PC-3 (cell line): ENCODE measurements around the gene TMEM168. TPM values are rescaled to one million over a fixed set of nuclear protein-coding genes. Genes with fewer than 3 reads are reported as not detected.
"Not testable (repeated sequence)": the region's sequence is repeated elsewhere in the genome, so short reads cannot be mapped to it uniquely, and the experiment has no call there.

Experiments
- ATAC-seq: fragments of 200-7000 bp; cut with Tn5 transposase; 2 replicates; pipeline ENCODE4 v1.9.1; 2020; ENCODE audit warnings: mild to moderate bottlenecking, moderate library complexity
- BruUV-seq: library from RNA; stranded (reverse); fragments of 400-500 nt; replicated peaks from 2 replicates; lab custom pipeline; 2021; lab: Mats Ljungman, UMichigan
- CTCF ChIA-PET: fragments of 300-600 bp; sonication (Branson Sonifier 250); formaldehyde crosslinking; loops from one replicate; lab custom pipeline; 2022; ENCODE audit warnings: antibody characterized with exemption; lab: Charles Lee
- POLR2A ChIA-PET: fragments of 300-600 bp; sonication (Branson Sonifier 250); formaldehyde crosslinking; loops from one replicate; lab custom pipeline; 2022; ENCODE audit warnings: antibody characterized with exemption; ENCODE audit not compliant: unreplicated experiment; lab: Charles Lee
- DNase-seq: peaks from one replicate; pipeline ENCODE4 v3.0.0-alpha.2; 2015
- H2AFZ ChIP-seq: fragments of 300-600 bp; sonication (generic); 2 replicates; pipeline ENCODE4 v1.6.0; 2016; ENCODE audit warnings: antibody characterized with exemption, low read length
- H3F3A ChIP-seq: fragments of 300-600 bp; sonication (generic); one replicate; pipeline ENCODE4 v1.6.0; 2017; ENCODE audit warnings: antibody characterized with exemption, low read length, control low read depth, mild to moderate bottlenecking; ENCODE audit not compliant: unreplicated experiment
- H3K27ac ChIP-seq: fragments of 300-600 bp; sonication (generic); 2 replicates; pipeline ENCODE4 v1.5.1; 2016; ENCODE audit warnings: mild to moderate bottlenecking, low read length
- H3K27me3 ChIP-seq: fragments of 300-600 bp; sonication (generic); 2 replicates; pipeline ENCODE4 v1.6.1; 2016; ENCODE audit warnings: low read length, mixed read lengths
- H3K36me3 ChIP-seq: fragments of 300-600 bp; sonication (generic); 2 replicates; pipeline ENCODE4 v1.6.1; 2016; ENCODE audit warnings: low read depth, mixed run types, low read length, mixed read lengths
- H3K4me1 ChIP-seq: fragments of 300-600 bp; sonication (generic); 2 replicates; pipeline ENCODE4 v1.5.1; 2016; ENCODE audit warnings: low read length; ENCODE audit not compliant: insufficient read depth
- H3K4me2 ChIP-seq: fragments of 300-600 bp; sonication (generic); 2 replicates; pipeline ENCODE4 v1.6.0; 2016; ENCODE audit warnings: low read length
- H3K4me3 ChIP-seq: fragments of 300-600 bp; sonication (generic); 2 replicates; pipeline ENCODE4 v1.5.1; 2016; ENCODE audit warnings: mild to moderate bottlenecking, low read length, mixed read lengths
- H3K79me2 ChIP-seq: fragments of 300-600 bp; sonication (generic); 2 replicates; pipeline ENCODE4 v1.6.1; 2017; ENCODE audit warnings: low read length, mixed read lengths
- H3K9ac ChIP-seq: fragments of 300-600 bp; sonication (generic); 2 replicates; pipeline ENCODE4 v1.6.0; 2016; ENCODE audit warnings: mild to moderate bottlenecking, low read length
- H3K9me2 ChIP-seq: fragments of 300-600 bp; sonication (generic); replicated peaks from 2 replicates; pipeline ENCODE4 v1.6.1; 2016; ENCODE audit warnings: mixed run types, low read length, mixed read lengths
- H3K9me3 ChIP-seq: fragments of 300-600 bp; sonication (generic); 2 replicates; pipeline ENCODE4 v1.6.1; 2016; ENCODE audit warnings: low read length, mixed read lengths
- H4K20me1 ChIP-seq: fragments of 300-600 bp; sonication (generic); 2 replicates; pipeline ENCODE4 v1.6.1; 2016; ENCODE audit warnings: low read length, mixed read lengths
- EZH2 ChIP-seq: fragments of 300-600 bp; sonication (generic); IDR thresholded peaks from one replicate; pipeline ENCODE4 v1.6.1; 2017; ENCODE audit warnings: antibody characterized with exemption, mild to moderate bottlenecking, low read length; ENCODE audit not compliant: unreplicated experiment
- EZH2phosphoT487 ChIP-seq: fragments of 300-600 bp; sonication (generic); IDR thresholded peaks from 2 replicates; pipeline ENCODE4 v1.6.1; 2018; ENCODE audit warnings: mild to moderate bottlenecking, antibody characterized with exemption, low read length, borderline replicate concordance
- intact Hi-C: fragments of 100-400 bp; cut with micrococcal nuclease; formaldehyde crosslinking; loops from 2 replicates; pipeline ENCODE4 v1.9.0; 2023
- total RNA-seq: library from RNA; depleted of rRNA; stranded (reverse); fragments of >200 nt; gene quantifications from 2 replicates; pipeline ENCODE4 v1.2.3, GENCODE V29; 2014
- TF ChIP-seq, protein P1 (sequence below): fragments of 300-600 bp; sonication (generic); conservative IDR thresholded peaks from 2 replicates; pipeline ENCODE4 v1.5.1; 2017; ENCODE audit warnings: antibody characterized with exemption, low read depth, mild to moderate bottlenecking, low read length

Gene TMEM168
- total RNA-seq, 1 experiment from 2014 or later = 19.8 TPM

DNA sequence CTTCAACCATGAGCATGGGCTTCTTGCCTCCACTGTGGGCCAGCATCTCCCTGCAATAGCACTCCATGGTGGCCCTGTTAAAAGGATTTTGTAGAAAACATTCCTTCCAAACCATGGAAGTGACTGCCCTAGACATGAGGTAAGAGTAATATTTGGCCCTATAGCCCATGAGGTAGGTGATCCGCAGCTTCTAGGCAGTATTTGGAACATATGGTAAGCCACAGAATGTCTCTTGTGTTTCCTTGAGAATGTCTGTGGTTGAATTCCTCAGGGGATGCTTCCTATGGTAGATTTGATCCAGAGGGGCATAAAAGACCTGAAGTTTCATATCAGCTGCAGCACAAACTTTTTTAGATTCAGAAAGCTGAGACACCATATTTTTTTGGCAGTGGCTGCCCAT, 54.9 kb downstream of the TMEM168 start:
- no peaks in the 10 kb centered on the region for H3K36me3 ChIP-seq
- H3K9ac ChIP-seq = no peak overlapping the region
- no peaks in the 10 kb centered on the region for H3F3A ChIP-seq
- H3K79me2 ChIP-seq = no peaks in the 10 kb centered on the region
- no peak overlapping the region for H3K4me3 ChIP-seq
- H3K4me1 ChIP-seq = no peaks in the 10 kb centered on the region
- no peak overlapping the region for H3K4me2 ChIP-seq
- no peaks in the 10 kb centered on the region for H3K9me3 ChIP-seq
- intact Hi-C loops = no loop called here
- BruUV-seq = no TSS peak
- H3K9me2 ChIP-seq = no peaks in the 10 kb centered on the region
- ChIA-PET CTCF (no interaction called here), POLR2A (no interaction called here)
- ATAC-seq (no peak), DNase-seq (no peak)
- H3K27me3 ChIP-seq = no peaks in the 10 kb centered on the region
- no peak overlapping the region for H3K27ac ChIP-seq
- TF ChIP-seq EZH2 (no peak), EZH2phosphoT487 (no peak)
- TF ChIP-seq, protein P1, sequence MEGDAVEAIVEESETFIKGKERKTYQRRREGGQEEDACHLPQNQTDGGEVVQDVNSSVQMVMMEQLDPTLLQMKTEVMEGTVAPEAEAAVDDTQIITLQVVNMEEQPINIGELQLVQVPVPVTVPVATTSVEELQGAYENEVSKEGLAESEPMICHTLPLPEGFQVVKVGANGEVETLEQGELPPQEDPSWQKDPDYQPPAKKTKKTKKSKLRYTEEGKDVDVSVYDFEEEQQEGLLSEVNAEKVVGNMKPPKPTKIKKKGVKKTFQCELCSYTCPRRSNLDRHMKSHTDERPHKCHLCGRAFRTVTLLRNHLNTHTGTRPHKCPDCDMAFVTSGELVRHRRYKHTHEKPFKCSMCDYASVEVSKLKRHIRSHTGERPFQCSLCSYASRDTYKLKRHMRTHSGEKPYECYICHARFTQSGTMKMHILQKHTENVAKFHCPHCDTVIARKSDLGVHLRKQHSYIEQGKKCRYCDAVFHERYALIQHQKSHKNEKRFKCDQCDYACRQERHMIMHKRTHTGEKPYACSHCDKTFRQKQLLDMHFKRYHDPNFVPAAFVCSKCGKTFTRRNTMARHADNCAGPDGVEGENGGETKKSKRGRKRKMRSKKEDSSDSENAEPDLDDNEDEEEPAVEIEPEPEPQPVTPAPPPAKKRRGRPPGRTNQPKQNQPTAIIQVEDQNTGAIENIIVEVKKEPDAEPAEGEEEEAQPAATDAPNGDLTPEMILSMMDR = no peak
- no peak overlapping the region for H2AFZ ChIP-seq
- H4K20me1 ChIP-seq = no peaks in the 10 kb centered on the region

DNA sequence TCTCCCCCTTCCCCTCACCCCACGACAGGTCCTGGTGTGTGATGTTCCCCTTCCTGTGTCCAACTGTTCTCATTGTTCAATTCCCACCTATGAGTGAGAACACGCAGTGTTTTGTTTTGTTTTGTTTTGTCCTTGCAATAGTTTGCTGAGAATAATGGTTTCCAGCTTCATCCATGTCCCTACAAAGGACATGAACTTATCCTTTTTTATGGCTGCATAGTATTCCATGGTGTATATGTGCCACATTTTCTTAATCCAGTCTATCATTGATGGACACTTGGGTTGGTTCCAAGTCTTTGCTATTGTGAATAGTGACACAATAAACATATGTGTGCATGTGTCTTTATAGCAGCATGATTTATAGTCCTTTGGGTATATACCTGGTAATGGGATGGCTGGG, 58.9 kb downstream of the TMEM168 start:
- DNase-seq, H3K27me3 ChIP-seq, H3K9me3 ChIP-seq, H3K4me3 ChIP-seq, H3K9me2 ChIP-seq, H3K79me2 ChIP-seq, H3K4me1 ChIP-seq, intact Hi-C loops, BruUV-seq, POLR2A ChIA-PET, H3K4me2 ChIP-seq, H2AFZ ChIP-seq, CTCF ChIA-PET, H3K36me3 ChIP-seq, ATAC-seq, H4K20me1 ChIP-seq, H3K27ac ChIP-seq, H3K9ac ChIP-seq, H3F3A ChIP-seq: not testable (repeated sequence)

DNA sequence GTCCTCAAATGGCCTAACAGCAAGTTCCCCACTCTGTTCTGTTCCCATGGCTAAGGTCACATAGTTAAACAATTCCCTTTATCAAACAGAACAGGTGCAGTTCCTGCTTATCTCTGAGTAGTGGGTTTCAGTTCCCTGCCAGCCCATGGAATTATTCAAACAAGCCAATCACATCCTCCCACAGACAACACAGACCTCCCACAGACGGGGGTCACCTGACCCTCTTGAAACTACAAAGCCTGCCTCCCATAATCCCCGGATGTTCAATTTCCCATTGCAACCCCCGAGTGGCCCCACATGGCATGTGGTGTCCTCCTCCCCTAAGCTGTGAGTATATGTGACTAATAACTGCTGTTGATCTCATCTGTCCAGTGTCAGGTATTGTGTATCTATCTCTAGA, 64.1 kb downstream of the TMEM168 start:
- ATAC-seq (no peak), DNase-seq (no peak)
- no peak overlapping the region for H2AFZ ChIP-seq
- no peak overlapping the region for H3K27ac ChIP-seq
- no peaks in the 10 kb centered on the region for H3K9me2 ChIP-seq
- H3K4me3 ChIP-seq = no peak overlapping the region
- H3K9ac ChIP-seq = no peak overlapping the region
- no peaks in the 10 kb centered on the region for H3K9me3 ChIP-seq
- 0 out of 2 replicates have a peak, but pooled peaks cover 7% of the 10 kb centered on the region for H3K27me3 ChIP-seq
- CTCF ChIA-PET = no interaction called here
- no peaks in the 10 kb centered on the region for H3F3A ChIP-seq
- intact Hi-C loops = no loop called here
- no TSS peak for BruUV-seq
- no peak overlapping the region for H3K4me2 ChIP-seq
- H4K20me1 ChIP-seq = no peaks in the 10 kb centered on the region
- H3K79me2 ChIP-seq = no peaks in the 10 kb centered on the region
- H3K36me3 ChIP-seq = no peaks in the 10 kb centered on the region
- POLR2A ChIA-PET = no interaction called here
- TF ChIP-seq, protein P1 = no peak
- TF ChIP-seq EZH2 (no peak), EZH2phosphoT487 (no peak)
- no peaks in the 10 kb centered on the region for H3K4me1 ChIP-seq
